GM10266 (cell line): Measurements from ENCODE around the gene HUS1B.

Experiments
- DNase-seq: peaks from one replicate; pipeline ENCODE4 v3.0.0; 2012; ENCODE audit errors: extremely low spot score
- CTCF ChIP-seq: IDR thresholded peaks from 2 replicates; pipeline ENCODE4 v1.5.1; 2012; ENCODE audit warnings: mild to moderate bottlenecking, low read depth; ENCODE audit not compliant: control insufficient read depth, insufficient read depth; ENCODE audit errors: missing control alignments

Gene HUS1B

GRCh38 chr6:659716-660581 is 3.0 kb upstream of the HUS1B start:
- no peak for TF ChIP-seq CTCF
- DNase-seq, result no peak

GRCh38 chr6:658244-658643 is 1.3 kb upstream of the HUS1B start:
- DNase-seq, result no peak

GRCh38 chr6:657743-658142 is 843 bp upstream of the HUS1B start:
- no peak for DNase-seq
- no peak for TF ChIP-seq CTCF

More at GRCh38 chr6:658244-658643, 1.3 kb upstream of the HUS1B start:
- no peak for TF ChIP-seq CTCF

GRCh38 chr6:654136-654535 is 2.8 kb downstream of the HUS1B start:
- no peak for DNase-seq
- no peak for TF ChIP-seq CTCF

- no peak for TF ChIP-seq CTCF
- DNase-seq, result no peak
Observed at GRCh38 chr6:652865-653264, 4.0 kb downstream of the HUS1B start.

GRCh38 chr6:650098-650497 is 6.8 kb downstream of the HUS1B start:
- no peak for DNase-seq
- TF ChIP-seq CTCF, result no peak

- DNase-seq, result no peak
- TF ChIP-seq CTCF, result no peak
Observed at GRCh38 chr6:642805-643204, 14.1 kb downstream of the HUS1B start.
